T-helper 9 cell (primary cell): Measurements from ENCODE around the gene GASK1A.
"Not testable (repeated sequence)": the region's sequence is repeated elsewhere in the genome, so short reads cannot be mapped to it uniquely, and the experiment has no call there.

Experiments used
- DNase-seq: peaks from one replicate; pipeline ENCODE4 v3.0.0-alpha.2; 2020

GASK1A gene

DNA sequence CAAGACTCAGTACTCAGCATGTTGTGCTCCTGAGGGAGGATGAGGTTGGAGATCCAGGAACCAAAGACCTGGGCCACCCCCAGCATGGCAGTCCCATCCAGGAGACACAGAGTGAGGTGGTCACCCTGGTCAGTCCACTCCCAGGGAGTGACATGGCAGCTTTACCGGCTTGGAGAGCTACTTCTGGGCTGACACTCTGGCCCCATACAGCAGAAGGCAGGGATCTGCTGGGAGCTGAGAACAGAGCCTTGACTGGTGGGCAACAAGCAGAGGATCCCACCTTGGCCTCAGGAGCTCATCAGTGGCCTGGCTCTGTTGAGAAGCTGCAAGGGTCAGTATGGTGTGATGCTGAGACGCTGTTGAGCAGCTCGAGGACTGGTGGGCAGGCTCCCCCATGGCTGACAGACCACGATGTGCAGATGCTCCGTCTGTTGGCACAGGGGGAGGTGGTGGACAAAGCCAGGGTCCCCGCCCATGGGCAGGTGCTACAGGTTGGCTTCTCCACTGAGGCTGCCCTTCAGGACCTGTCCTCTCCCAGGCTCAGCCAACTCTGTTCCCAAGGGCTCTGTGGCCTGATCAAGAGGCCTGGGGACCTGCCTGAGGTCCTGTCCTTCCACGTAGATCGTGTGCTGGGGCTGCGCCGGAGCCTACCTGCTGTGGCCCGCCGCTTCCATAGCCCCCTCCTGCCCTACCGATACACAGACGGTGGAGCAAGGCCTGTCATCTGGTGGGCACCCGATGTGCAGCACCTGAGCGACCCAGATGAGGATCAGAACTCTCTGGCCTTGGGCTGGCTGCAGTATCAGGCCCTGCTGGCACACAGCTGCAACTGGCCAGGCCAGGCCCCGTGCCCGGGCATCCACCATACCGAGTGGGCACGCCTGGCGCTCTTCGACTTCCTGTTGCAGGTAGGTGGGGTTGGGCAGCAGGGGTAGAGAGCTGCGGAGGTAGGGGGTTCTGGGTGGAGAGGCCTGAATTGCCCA is 53.8 kb downstream of the GASK1A start:
- no peak for DNase-seq

DNA sequence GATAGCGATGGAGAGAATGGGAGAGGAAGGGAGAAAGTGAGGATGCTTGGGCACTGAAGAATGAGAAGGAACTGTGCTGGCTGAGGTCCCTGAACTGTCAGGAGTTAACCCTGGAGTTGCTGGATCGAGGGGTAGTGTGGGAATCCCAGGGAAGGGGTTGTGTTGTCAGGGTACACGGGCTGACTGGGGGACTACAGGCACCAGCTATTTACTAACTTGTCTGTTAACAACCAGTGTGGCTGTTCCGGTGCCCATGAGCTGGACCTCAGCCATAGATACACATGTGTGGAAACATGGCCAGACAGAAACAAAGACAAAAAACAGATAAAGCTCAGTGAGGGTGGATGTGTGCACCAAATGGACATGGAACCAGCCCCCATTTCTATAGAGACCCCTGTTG is 55.1 kb downstream of the GASK1A start:
- no peak for DNase-seq

DNA sequence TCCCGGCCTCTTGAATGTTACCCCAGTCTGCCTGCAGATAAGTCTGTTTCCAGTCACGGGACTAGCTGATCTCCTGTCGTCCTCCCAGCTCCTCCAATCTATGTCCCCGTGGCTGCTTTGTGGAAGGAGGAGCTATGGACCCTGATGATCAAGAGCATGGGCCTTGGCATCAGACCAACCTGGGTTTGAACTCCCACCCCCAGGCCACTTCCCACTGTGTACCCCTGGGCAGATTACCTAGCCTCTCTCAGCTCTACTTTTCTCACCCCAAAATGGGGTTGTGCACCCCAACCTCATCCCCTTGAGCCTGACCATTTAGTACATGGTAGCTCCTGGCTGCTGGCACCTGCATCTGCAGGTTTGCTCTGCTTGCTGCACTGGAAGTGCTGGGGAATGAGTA is 55.8 kb downstream of the GASK1A start:
- no peak for DNase-seq

DNA sequence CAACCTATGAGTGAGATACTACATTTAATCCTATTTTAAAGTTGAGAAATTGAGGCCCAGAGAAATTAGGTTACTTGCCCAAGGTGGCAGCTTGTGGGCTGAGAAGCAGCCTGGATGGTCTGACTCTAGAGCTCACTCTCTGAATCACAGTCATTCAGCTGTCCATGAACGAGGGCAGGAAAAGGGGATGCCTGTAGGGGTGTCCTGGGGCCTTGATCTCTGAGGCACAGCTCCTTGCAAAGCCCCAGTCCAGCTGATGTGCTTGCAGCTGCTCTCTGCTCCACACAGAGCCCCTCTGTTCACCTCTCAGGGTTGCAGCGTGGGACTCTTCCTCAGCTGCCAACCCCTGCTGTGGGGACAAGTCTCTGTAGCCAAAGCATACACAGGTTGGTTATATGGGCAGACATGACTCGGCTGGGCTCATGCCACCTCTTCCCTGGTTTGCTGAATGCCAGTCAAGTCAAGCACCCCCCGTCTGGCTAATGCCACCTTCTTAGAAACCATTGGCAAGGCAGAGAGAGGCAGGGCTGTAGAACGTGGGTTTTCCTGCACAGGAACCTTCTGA is 56.8 kb downstream of the GASK1A start:
- DNase-seq, result no peak

GRCh38 chr3:43036621-43037423 is 57.7 kb downstream of the GASK1A start:
- no peak for DNase-seq

- DNase-seq, result no peak
Measured at GRCh38 chr3:43038010-43038409, 58.9 kb downstream of the GASK1A start.

- DNase-seq, result no peak
Measured at GRCh38 chr3:43041517-43041916, 62.4 kb downstream of the GASK1A start.

- DNase-seq, result no peak
Measured at GRCh38 chr3:43043071-43043766, 64.1 kb downstream of the GASK1A start.

- no peak for DNase-seq
Measured at GRCh38 chr3:43043793-43044192, 64.7 kb downstream of the GASK1A start.

GRCh38 chr3:43045079-43045478 is 66.0 kb downstream of the GASK1A start:
- DNase-seq, result not testable (repeated sequence)

- no peak for DNase-seq
Measured at GRCh38 chr3:43046583-43046982, 67.5 kb downstream of the GASK1A start.

GRCh38 chr3:43048470-43048869 is 69.4 kb downstream of the GASK1A start:
- DNase-seq, result no peak

- no peak for DNase-seq
Measured at GRCh38 chr3:43053291-43053690, 74.2 kb downstream of the GASK1A start.

DNA sequence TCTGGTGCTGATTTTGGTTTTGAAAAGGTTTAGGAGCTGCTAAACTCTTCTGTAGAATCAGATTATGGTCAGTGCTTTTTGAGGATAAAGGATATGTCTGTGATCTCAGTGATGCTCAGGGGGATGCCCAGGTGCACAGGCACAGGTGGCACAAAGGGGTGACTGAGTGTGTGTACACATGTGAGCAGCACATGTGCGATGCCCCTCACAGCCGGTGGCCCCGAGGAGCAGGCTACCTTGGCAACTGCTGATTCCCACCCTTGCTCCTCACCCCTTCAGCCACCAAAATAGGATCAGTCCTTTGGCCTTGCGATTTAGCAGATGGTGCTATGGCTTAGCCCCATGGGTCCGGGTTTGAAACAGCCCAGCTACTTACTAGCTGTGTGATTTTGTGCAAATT is 75.6 kb downstream of the GASK1A start:
- DNase-seq, result no peak

- no peak for DNase-seq
Measured at GRCh38 chr3:43055393-43055792, 76.3 kb downstream of the GASK1A start.

DNA sequence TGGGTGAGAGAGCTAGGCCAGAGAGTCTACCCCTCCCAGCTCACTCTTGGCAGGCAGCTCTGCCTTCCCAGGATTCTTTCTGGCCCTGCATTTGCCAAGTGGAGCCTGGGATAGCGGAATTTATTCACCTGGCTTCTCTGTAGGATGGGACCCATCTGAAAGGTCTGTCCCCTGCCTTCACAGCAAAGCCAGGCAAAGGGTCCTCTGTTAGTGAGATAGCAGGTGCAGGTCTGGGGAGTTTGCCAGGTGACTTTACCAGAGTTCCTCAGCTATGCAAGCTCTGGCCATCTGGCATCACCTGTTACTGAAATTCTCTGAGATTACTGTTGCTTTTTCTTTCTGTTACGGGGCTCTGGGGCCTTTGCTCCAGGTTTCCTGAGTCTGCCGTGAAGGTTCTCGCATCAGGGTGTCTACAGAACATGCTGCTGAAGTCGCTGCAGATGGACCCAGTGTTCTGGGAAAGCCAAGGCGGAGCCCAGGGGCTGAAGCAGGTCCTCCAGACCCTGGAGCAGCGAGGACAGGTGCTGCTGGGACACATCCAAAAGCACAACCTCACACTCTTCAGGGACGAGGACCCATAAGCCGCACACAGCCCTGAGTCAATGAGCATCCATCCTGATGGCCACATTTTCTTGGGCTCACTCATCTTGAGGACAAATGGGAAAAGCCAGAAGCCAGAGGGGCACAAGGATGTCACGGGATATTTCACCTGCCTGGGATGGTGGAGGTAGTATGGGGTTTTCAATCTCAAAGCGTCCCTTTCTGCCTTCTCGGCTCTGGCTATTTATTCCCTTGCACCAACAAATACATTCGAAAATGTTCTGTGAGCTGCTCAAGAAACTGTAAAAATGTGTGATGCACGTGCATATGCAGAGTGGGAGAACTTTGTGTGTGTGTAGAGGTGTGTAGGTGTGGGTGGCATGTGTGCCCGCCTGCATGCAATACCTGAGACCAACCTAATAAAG is 77.0 kb downstream of the GASK1A start:
- DNase-seq, result no peak

- no peak for DNase-seq
Measured at GRCh38 chr3:43059456-43059855, 80.3 kb downstream of the GASK1A start.

GRCh38 chr3:43061101-43061895 is 82.2 kb downstream of the GASK1A start:
- no peak for DNase-seq

- DNase-seq, result no peak
Measured at GRCh38 chr3:43062040-43062563, 83.0 kb downstream of the GASK1A start.

DNA sequence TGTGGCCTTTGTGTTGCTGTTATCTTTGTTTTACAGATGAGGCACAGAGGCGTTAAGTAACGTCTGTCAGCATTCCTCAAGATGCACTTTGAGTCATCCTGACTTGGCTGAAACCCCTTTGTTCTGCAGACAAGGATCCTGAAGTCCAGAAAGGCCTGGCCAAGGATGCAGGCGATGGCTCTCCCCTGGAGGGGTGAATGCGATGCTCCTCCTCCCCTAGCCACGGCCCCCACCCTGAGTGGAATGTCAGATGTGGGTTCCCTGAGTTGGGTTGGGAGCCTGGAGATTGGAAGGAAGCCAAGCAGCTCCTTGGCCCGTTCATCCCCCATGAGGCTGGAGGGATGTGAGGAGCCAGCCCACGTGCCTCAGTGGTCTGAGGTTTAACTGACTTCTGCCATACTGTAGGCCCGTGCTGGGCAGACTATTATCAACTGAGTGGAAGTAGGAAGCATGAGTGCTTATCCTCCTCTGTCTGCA is 83.5 kb downstream of the GASK1A start:
- DNase-seq, result no peak
